GM19397 (cell line): ENCODE results near the gene RERE.

Experiments used
- ATAC-seq: cut with Tn5 transposase; IDR thresholded peaks from one replicate; pipeline ENCODE4 v1.9.1; 2021; ENCODE audit warnings: mild to moderate bottlenecking, moderate library complexity; ENCODE audit not compliant: unreplicated experiment

The RERE gene

GRCh38 chr1:8437347-8437746, 380.1 kb downstream of the RERE start:
- ATAC-seq, result no peak

- ATAC-seq, result no peak
These were observed 381.8 kb downstream of the RERE start for GRCh38 chr1:8435569-8436071.

GRCh38 chr1:8434101-8434500, 383.3 kb downstream of the RERE start:
- ATAC-seq, result no peak

GRCh38 chr1:8431784-8432183, 385.7 kb downstream of the RERE start:
- no peak for ATAC-seq

- ATAC-seq, result no peak
These were observed 386.4 kb downstream of the RERE start for GRCh38 chr1:8431019-8431418.

GRCh38 chr1:8430476-8430875, 387.0 kb downstream of the RERE start:
- no peak for ATAC-seq

GRCh38 chr1:8429549-8430110, 387.8 kb downstream of the RERE start:
- ATAC-seq, result no peak

- no peak for ATAC-seq
These were observed 389.0 kb downstream of the RERE start for GRCh38 chr1:8428441-8428840.

GRCh38 chr1:8427986-8428385, 389.5 kb downstream of the RERE start:
- ATAC-seq, result no peak

- peak; percentile 40 for ATAC-seq
These were observed 389.9 kb downstream of the RERE start for GRCh38 chr1:8427493-8427892.

- ATAC-seq, result no peak
These were observed 390.4 kb downstream of the RERE start for GRCh38 chr1:8426996-8427395.

- ATAC-seq, result no peak
These were observed 391.7 kb downstream of the RERE start for GRCh38 chr1:8425781-8426161.

- ATAC-seq, result no peak
These were observed 392.2 kb downstream of the RERE start for GRCh38 chr1:8425150-8425780.

GRCh38 chr1:8424539-8425116, 392.8 kb downstream of the RERE start:
- peak; percentile 20 for ATAC-seq

- ATAC-seq, result peak; percentile 34
These were observed 393.5 kb downstream of the RERE start for GRCh38 chr1:8423692-8424538.

- ATAC-seq, result peak; percentile 4
These were observed 394.2 kb downstream of the RERE start for GRCh38 chr1:8423269-8423691.

- no peak for ATAC-seq
These were observed 394.8 kb downstream of the RERE start for GRCh38 chr1:8422510-8423268.

GRCh38 chr1:8421721-8422120, 395.7 kb downstream of the RERE start:
- no peak for ATAC-seq

- ATAC-seq, result no peak
These were observed 397.1 kb downstream of the RERE start for GRCh38 chr1:8420318-8420717.

- ATAC-seq, result no peak
These were observed 397.6 kb downstream of the RERE start for GRCh38 chr1:8419861-8420260.

GRCh38 chr1:8419172-8419571, 398.3 kb downstream of the RERE start:
- ATAC-seq, result no peak
